ENCODE measurements around the gene AKNAD1.

The AKNAD1 gene

DNA sequence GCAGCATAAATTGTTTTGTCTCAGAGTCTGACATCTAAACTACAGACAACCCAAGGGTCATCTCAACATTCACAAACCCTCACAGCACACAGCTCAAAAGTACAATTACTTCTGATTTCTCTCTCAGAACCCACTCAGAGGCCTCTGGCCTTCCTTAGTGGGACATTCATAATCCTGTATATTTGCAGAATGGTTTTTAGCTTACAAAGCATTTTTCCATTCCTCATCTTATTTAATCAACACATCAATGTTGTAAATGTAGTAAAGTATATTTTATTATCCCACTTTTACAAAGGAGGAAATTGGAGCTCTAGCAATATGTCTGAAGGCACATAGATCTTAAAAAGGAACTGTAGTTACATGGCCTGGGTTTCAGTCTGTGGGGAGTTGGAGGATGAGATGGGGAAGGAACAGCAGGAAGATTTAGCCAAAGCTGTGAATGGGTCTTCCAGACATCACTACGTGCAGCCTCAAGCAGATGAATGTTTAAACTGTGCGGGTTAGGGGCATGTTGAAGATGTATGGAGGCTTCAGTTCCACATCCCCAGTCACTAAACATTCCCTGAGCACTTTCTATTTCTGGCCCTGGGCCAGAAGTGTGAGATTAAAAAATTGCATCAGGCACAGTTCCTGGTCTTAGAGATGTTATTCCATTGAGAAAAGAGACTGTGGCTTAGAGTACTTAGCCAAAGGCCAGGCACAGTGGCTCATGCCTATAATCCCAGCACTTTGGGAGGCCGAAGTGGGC lies 13.3 kb downstream of the AKNAD1 start:
- Histone ChIP-seq H3K4me1 (ENCODE audit: low read length) (no peaks in the 10 kb centered on the region), H3K9me2 (replicated peaks; ENCODE audit: insufficient read depth, low read length) (no peaks in the 10 kb centered on the region), H3K27ac (ENCODE audit: low read length) (no peak overlapping the region), H2AFZ (ENCODE audit: low read length) (no peak overlapping the region), H4K20me1 (ENCODE audit: insufficient read depth, low read length) (no peaks in the 10 kb centered on the region), H3K36me3 (replicated peaks; ENCODE audit: insufficient read depth, low read length) (no peaks in the 10 kb centered on the region), H3K79me2 (ENCODE audit: low read length) (no peaks in the 10 kb centered on the region), H3K4me3 (ENCODE audit: low read length) (no peak overlapping the region), H3K9ac (ENCODE audit: low read length) (no peak overlapping the region), H3F3A (ENCODE audit: insufficient read depth, low read length) (no peaks in the 10 kb centered on the region), H3K4me2 (ENCODE audit: low read depth, low read length) (no peak overlapping the region), H3K27me3 (replicated peaks; ENCODE audit: insufficient read depth, low read length) (no peaks in the 10 kb centered on the region), H3K9me3 (replicated peaks; ENCODE audit: insufficient read depth, low read length) (no peaks in the 10 kb centered on the region)
- TF ChIP-seq, protein P1, sequence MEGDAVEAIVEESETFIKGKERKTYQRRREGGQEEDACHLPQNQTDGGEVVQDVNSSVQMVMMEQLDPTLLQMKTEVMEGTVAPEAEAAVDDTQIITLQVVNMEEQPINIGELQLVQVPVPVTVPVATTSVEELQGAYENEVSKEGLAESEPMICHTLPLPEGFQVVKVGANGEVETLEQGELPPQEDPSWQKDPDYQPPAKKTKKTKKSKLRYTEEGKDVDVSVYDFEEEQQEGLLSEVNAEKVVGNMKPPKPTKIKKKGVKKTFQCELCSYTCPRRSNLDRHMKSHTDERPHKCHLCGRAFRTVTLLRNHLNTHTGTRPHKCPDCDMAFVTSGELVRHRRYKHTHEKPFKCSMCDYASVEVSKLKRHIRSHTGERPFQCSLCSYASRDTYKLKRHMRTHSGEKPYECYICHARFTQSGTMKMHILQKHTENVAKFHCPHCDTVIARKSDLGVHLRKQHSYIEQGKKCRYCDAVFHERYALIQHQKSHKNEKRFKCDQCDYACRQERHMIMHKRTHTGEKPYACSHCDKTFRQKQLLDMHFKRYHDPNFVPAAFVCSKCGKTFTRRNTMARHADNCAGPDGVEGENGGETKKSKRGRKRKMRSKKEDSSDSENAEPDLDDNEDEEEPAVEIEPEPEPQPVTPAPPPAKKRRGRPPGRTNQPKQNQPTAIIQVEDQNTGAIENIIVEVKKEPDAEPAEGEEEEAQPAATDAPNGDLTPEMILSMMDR (IDR thresholded peaks at IDR 0.05; ENCODE audit: low read length), result no peak
- TF ChIP-seq EZH2phosphoT487 (IDR thresholded peaks at IDR 0.05; ENCODE audit: low read length) (no peak), EZH2 (optimal IDR thresholded peaks at IDR 0.05; ENCODE audit: low read depth, low read length) (no peak)
- no peak for DNase-seq

- Histone ChIP-seq H3K4me3 (ENCODE audit: low read length) (no peak overlapping the region), H3K9ac (ENCODE audit: low read length) (no peak overlapping the region), H3K27ac (ENCODE audit: low read length) (no peak overlapping the region), H2AFZ (ENCODE audit: low read length) (no peak overlapping the region), H3K27me3 (replicated peaks; ENCODE audit: insufficient read depth, low read length) (no peaks in the 10 kb centered on the region), H3K9me2 (replicated peaks; ENCODE audit: insufficient read depth, low read length) (no peaks in the 10 kb centered on the region), H3F3A (ENCODE audit: insufficient read depth, low read length) (no peaks in the 10 kb centered on the region), H3K36me3 (replicated peaks; ENCODE audit: insufficient read depth, low read length) (no peaks in the 10 kb centered on the region), H4K20me1 (ENCODE audit: insufficient read depth, low read length) (no peaks in the 10 kb centered on the region), H3K79me2 (ENCODE audit: low read length) (no peaks in the 10 kb centered on the region), H3K4me2 (ENCODE audit: low read depth, low read length) (no peak overlapping the region), H3K4me1 (ENCODE audit: low read length) (no peaks in the 10 kb centered on the region), H3K9me3 (replicated peaks; ENCODE audit: insufficient read depth, low read length) (no peaks in the 10 kb centered on the region)
- DNase-seq, result no peak
- TF ChIP-seq, protein P1 (IDR thresholded peaks at IDR 0.05; ENCODE audit: low read length), result no peak
- no peak for TF ChIP-seq EZH2phosphoT487 (IDR thresholded peaks at IDR 0.05; ENCODE audit: low read length)
- TF ChIP-seq EZH2 (optimal IDR thresholded peaks at IDR 0.05; ENCODE audit: low read depth, low read length), result no peak
Observed at GRCh38 chr1:108842525-108843181, 14.2 kb downstream of the AKNAD1 start.

GRCh38 chr1:108841703-108842102 lies 15.2 kb downstream of the AKNAD1 start:
- TF ChIP-seq, protein P1 (IDR thresholded peaks at IDR 0.05; ENCODE audit: low read length), result no peak
- no peak for TF ChIP-seq EZH2phosphoT487 (IDR thresholded peaks at IDR 0.05; ENCODE audit: low read length)
- Histone ChIP-seq H3K36me3 (replicated peaks; ENCODE audit: insufficient read depth, low read length) (no peaks in the 10 kb centered on the region), H3K27ac (ENCODE audit: low read length) (no peak overlapping the region), H3K9me2 (replicated peaks; ENCODE audit: insufficient read depth, low read length) (no peaks in the 10 kb centered on the region), H2AFZ (ENCODE audit: low read length) (no peak overlapping the region), H4K20me1 (ENCODE audit: insufficient read depth, low read length) (no peaks in the 10 kb centered on the region), H3K4me2 (ENCODE audit: low read depth, low read length) (no peak overlapping the region), H3K9ac (ENCODE audit: low read length) (no peak overlapping the region), H3K9me3 (replicated peaks; ENCODE audit: insufficient read depth, low read length) (no peaks in the 10 kb centered on the region), H3K27me3 (replicated peaks; ENCODE audit: insufficient read depth, low read length) (no peaks in the 10 kb centered on the region), H3K4me1 (ENCODE audit: low read length) (no peaks in the 10 kb centered on the region), H3F3A (ENCODE audit: insufficient read depth, low read length) (no peaks in the 10 kb centered on the region), H3K79me2 (ENCODE audit: low read length) (no peaks in the 10 kb centered on the region), H3K4me3 (ENCODE audit: low read length) (no peak overlapping the region)
- DNase-seq, result no peak
